ENCODE measurements around the gene TPT1.
"Not testable (repeated sequence)": the region's sequence is repeated elsewhere in the genome, so short reads cannot be mapped to it uniquely, and the experiment has no call there.

Gene TPT1

DNA sequence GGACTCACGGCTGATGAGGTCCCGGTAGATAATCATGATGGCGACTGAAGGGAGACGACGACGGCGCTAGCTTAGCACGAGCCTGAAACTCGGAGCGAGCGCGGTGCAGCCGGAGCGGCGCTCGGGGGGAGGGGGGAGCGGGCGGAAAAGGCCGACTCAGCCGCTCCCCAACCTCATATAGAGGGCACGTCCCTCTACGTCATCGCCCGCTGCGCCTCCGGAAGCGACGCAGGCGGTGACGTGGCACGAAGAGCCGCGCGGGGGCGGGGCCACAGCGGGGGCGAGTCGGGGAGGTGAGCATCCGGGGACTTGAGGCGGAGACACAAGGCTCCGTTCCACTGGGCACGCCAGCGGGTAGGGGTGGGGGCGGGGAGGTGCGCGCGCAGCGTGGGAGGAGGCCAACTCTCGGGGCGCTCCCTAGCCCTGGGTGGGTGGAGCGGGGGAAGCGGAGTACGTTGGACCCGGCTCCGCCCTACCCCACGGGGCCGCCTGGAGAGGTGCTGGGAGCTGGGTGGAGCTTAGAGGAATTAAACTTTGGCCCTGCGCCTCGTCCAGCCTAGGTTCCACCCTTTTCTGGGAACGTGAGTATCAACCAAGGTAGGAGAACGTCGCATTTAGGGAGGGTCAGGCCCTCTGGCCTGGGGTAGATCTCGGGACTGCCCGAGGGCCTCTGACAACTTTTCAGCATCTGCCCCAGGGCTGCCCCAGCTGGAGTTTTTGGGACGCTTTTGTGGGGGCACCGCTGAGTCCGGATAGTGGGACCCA, at the start of gene TPT1:
Gene TPT1, minus strand, starts transcription at position 150 of the 765 bp plus-strand sequence. Its CDS starts 114 bp downstream, at position 36.
- DNase-seq (ENCODE audit: low read depth) = peak; percentile 99

DNA sequence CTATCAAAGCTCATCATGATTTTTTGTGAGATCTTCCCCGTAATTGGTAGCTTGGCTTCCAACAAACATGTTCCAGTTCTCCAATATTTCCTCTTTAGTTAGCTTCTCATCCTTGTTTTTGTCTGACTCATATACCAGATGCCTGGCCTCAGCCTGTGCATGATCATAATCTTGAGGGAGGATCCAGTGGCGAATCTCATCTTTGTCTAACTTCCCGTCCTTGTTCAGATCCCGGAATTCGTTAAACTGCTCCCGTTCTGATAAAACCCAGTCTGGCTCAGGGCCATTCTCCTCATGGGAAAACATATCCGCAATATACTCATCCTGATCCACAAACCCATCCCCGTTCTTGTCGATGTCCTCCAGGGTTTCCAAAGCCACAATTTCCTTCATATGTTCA, 49.4 kb upstream of the TPT1 start:
- DNase-seq (ENCODE audit: low read depth) = not testable (repeated sequence)

DNA sequence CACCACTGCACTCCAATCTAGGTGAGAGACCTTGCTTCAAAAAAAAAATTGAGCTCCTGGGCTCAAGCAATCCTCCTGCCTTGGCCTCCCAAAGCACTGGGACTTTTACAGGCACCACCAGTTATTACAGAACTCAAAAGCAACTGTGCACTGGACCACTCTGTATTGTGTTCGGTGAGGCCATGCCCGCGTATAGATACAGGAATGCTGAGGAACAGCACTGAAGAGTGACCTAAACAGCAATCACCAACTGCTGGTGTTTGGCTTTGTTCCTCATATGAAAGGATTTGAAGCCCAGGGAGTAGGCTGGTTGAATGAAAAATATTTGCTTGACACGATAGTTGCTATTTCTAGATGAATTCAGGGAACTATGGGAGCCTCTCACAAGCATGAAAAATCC, 47.7 kb upstream of the TPT1 start:
- DNase-seq (ENCODE audit: low read depth) = no peak

- not testable (repeated sequence) for DNase-seq (ENCODE audit: low read depth)
Observed at GRCh38 chr13:45386892-45387575, 46.1 kb upstream of the TPT1 start.

DNA sequence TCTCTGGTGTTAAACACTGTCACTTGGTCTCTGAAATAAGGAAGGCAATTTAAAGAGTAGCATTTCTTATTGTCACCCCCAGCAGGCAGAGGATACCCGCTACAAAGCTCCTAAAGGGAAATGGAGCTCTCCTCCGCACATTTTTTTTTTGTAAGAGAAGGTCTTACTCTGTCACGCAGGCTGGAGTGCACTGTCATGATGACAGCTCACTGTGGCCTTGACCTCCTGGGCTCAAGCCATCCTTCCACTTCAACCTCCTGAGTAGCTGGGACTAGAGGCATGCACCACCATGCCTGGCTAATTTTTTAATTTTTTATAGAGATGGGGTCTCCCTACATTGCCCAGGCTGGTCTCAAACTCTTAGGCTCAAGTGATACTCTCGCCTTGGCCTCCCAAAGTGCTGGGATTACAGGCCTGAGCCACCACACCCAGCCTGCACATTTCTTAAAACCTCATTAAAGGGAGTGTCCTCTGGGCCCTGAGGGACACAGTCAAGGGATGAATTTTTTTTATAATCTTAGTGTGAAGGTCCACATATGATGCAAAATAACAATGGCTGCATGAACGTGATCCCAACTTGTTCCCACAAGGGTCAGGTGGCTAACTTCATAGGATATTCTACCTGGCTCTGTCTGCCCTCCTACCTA, 45.0 kb upstream of the TPT1 start:
- no peak for DNase-seq (ENCODE audit: low read depth)

DNA sequence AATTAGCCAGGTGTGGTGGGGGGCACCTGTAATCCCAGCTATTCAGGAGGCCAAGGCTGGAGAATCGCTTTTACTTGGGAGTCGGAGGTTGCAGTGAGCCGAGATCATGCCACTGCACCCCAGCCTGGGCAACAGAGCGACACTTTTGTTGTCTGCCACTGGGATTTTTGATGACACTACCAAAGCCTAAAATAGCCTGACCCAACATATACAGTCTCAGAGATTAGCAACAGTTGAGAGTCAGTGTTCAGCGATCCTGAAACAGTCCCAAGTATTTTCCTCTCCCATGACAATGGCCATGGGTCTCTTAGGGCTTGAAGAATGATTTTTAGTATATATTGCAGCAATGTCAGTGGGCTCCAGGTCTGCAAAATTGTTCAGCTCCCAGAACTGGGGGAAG, 44.3 kb upstream of the TPT1 start:
- DNase-seq (ENCODE audit: low read depth) = no peak

DNA sequence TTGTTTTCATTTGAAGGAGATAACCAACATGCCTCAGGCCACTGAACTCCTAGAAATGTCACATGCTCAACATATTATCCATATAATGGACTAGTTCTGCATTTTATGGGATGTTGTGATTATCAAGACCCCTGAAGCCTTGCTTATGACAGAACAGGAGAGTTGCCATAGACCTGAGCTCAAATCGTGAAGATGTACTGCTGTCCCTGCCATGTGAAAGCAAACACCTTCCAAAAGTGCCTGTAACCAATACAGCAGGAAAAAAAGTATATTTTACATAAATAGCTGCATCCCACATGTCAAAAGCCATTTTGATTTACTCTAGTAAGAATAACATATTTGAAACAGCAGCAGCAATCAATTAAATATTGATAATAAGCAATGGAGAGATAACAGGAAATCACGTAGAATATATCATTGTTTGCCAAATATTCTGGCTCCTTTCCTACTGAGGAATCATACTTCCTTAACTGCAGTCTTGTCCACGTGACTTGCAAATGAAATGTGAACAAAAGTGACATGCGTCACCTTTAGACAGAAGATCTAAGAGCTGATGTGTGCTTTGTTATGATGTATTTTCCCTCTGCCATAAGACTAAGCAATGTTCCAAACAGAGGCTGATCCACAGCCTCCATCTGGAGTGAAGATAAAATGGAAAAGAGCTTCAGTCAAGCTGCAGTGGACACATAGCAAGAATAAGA, 43.6 kb upstream of the TPT1 start:
- no peak for DNase-seq (ENCODE audit: low read depth)

DNA sequence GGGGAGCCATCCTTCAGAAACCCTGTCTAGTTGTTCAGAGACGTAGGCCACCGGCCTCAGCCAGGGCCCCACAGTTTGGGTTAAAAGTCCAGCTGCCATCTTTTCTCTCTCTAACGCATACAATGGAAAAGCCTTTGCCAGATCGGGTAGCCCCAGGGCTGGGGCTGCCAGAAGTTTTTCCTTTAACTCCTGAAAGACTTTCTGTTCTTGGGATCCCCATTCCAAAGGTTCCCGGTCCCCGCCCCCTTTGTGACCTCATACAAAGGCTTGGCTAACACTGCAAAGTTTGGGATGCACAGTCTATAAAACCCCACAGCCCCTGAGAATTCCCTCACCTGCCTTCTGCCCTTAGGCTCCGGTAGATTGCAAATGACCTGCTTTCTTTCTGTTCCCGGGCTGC, 41.8 kb upstream of the TPT1 start:
- not testable (repeated sequence) for DNase-seq (ENCODE audit: low read depth)

DNA sequence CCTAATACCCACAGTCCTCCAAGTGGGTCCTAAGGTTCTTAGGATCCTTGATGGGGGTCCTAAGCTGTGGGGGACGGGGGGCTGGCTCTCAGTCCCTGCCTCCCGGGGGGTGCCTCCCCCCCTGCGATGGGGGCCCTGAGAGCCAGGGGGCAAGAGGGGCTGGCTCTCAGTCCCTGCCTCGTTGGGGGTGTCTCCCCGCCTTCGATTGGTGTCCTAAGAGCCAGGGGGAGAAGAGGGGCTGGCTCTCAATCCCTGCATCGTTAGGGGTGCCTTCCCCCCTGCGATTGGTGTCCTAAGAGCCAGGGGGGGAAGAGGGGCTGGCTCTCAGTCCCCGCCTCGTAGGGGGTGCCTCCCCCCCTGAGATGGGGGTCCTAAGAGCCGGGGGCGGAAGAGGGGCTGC, 40.2 kb upstream of the TPT1 start:
- DNase-seq (ENCODE audit: low read depth) = no peak

DNA sequence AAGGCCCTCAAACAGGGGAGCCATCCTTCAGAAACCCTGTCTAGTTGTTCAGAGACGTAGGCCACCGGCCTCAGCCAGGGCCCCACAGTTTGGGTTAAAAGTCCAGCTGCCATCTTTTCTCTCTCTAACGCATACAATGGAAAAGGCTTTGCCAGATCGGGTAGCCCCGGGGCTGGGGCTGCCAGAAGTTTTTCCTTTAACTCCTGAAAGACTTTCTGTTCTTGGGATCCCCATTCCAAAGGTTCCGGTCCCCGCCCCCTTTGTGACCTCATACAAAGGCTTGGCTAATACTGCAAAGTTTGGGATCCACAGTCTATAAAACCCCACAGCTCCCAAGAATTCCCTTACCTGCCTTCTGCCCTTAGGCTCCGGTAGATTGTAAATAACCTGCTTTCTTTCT, 39.7 kb upstream of the TPT1 start:
- not testable (repeated sequence) for DNase-seq (ENCODE audit: low read depth)

DNA sequence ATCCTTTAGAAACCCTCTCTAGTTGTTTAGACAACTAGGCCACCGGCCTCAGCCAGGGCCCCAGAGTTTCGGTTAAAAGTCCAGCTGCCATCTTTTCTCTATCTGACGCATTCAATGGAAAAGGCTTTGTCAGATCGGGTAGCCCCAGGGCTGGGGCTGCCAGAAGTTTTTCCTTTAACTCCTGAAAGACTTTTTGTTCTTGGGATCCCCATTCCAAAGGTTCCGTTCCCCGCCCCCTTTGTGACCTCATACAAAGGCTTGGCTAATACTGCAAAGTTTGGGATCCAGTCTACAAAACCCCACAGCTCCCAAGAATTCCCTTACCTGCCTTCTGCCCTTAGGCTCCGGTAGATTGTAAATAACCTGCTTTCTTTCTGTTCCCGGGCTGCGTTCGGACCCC, 38.5 kb upstream of the TPT1 start:
- not testable (repeated sequence) for DNase-seq (ENCODE audit: low read depth)

DNA sequence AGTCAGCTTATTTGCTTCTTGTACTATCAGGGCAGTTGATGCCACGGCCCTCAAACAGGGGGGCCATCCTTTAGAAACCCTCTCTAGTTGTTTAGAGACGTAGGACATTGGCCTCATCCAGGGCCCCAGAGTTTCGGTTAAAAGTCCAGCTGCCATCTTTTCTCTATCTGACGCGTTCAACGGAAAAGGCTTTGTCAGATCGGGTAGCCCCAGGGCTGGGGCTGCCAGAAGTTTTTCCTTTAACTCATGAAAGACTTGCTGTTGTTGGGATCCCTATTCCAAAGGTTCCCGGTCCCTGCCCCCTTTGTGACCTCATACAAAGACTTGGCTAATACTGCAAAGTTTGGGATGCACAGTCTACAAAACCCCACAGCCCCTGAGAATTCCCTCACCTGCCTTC, 37.8 kb upstream of the TPT1 start:
- not testable (repeated sequence) for DNase-seq (ENCODE audit: low read depth)

- not testable (repeated sequence) for DNase-seq (ENCODE audit: low read depth)
Observed at GRCh38 chr13:45377314-45377713, 36.3 kb upstream of the TPT1 start.

GRCh38 chr13:45376651-45377050, 35.7 kb upstream of the TPT1 start:
- not testable (repeated sequence) for DNase-seq (ENCODE audit: low read depth)

- DNase-seq (ENCODE audit: low read depth) = peak; percentile 50
Observed at GRCh38 chr13:45374917-45375316, 33.9 kb upstream of the TPT1 start.

GRCh38 chr13:45373162-45373547, 32.2 kb upstream of the TPT1 start:
- no peak for DNase-seq (ENCODE audit: low read depth)

- peak; percentile 19 for DNase-seq (ENCODE audit: low read depth)
Observed at GRCh38 chr13:45372189-45373161, 31.5 kb upstream of the TPT1 start.

- peak; percentile 91 for DNase-seq (ENCODE audit: low read depth)
Observed at GRCh38 chr13:45370922-45371406, 30.0 kb upstream of the TPT1 start.

DNA sequence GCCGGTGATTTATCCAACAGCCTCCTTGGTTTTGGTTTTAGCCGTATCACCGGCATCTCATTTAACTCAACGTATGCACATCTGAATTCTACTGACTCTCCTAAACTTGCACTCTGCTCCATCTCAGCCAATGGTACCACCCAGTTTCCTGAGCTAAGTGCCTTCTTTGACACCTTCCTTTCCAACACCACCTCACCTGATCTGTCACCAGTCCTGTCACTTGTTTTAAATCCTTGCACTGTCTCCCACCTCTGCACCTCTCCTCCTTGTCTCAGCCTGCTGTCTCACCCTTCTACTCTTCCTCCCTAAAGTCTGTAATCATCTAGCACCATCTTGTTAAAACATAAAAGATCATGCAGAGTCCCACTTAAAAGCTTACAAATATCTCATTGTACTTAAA, 28.1 kb upstream of the TPT1 start:
- no peak for DNase-seq (ENCODE audit: low read depth)

DNA sequence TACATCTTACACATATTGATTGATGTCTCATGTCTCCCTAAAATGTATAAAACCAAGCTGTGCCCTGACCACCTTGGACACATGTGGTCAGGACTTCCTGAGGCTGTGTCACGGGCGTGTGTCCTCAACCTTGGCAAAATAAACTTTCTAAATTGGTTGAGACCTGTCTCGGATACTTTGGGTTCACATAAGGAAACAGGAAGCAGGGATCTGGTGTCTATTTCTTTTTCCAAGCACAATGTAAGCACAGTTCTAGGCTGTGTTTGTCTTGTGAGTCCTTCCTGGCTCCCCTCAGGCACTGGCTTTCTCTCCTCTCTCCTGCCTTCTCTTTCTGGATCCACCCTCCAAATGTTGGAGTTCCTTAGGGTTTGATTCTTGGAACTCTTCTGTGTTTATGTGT, 27.6 kb upstream of the TPT1 start:
- peak; percentile 19 for DNase-seq (ENCODE audit: low read depth)

GRCh38 chr13:45368005-45368404, 27.0 kb upstream of the TPT1 start:
- no peak for DNase-seq (ENCODE audit: low read depth)

All from EH (cell line).